PC-3 (cell line): ENCODE results near the gene UBC. TPM values are rescaled to one million over a fixed set of nuclear protein-coding genes. Genes with fewer than 3 reads are reported as not detected.

ENCODE experiments used
- ATAC-seq: fragments of 200-7000 bp; cut with Tn5 transposase; 2 replicates; pipeline ENCODE4 v1.9.1; 2020; ENCODE audit warnings: mild to moderate bottlenecking, moderate library complexity
- BruUV-seq: library from RNA; stranded (reverse); fragments of 400-500 nt; replicated peaks from 2 replicates; lab custom pipeline; 2021; lab: Mats Ljungman, UMichigan
- CTCF ChIA-PET: fragments of 300-600 bp; sonication (Branson Sonifier 250); formaldehyde crosslinking; loops from one replicate; lab custom pipeline; 2022; ENCODE audit warnings: antibody characterized with exemption; lab: Charles Lee
- POLR2A ChIA-PET: fragments of 300-600 bp; sonication (Branson Sonifier 250); formaldehyde crosslinking; loops from one replicate; lab custom pipeline; 2022; ENCODE audit warnings: antibody characterized with exemption; ENCODE audit not compliant: unreplicated experiment; lab: Charles Lee
- DNase-seq: peaks from one replicate; pipeline ENCODE4 v3.0.0-alpha.2; 2015
- H2AFZ ChIP-seq: fragments of 300-600 bp; sonication (generic); 2 replicates; pipeline ENCODE4 v1.6.0; 2016; ENCODE audit warnings: antibody characterized with exemption, low read length
- H3F3A ChIP-seq: fragments of 300-600 bp; sonication (generic); one replicate; pipeline ENCODE4 v1.6.0; 2017; ENCODE audit warnings: antibody characterized with exemption, low read length, control low read depth, mild to moderate bottlenecking; ENCODE audit not compliant: unreplicated experiment
- H3K27ac ChIP-seq: fragments of 300-600 bp; sonication (generic); 2 replicates; pipeline ENCODE4 v1.5.1; 2016; ENCODE audit warnings: mild to moderate bottlenecking, low read length
- H3K27me3 ChIP-seq: fragments of 300-600 bp; sonication (generic); 2 replicates; pipeline ENCODE4 v1.6.1; 2016; ENCODE audit warnings: low read length, mixed read lengths
- H3K36me3 ChIP-seq: fragments of 300-600 bp; sonication (generic); 2 replicates; pipeline ENCODE4 v1.6.1; 2016; ENCODE audit warnings: low read depth, mixed run types, low read length, mixed read lengths
- H3K4me1 ChIP-seq: fragments of 300-600 bp; sonication (generic); 2 replicates; pipeline ENCODE4 v1.5.1; 2016; ENCODE audit warnings: low read length; ENCODE audit not compliant: insufficient read depth
- H3K4me2 ChIP-seq: fragments of 300-600 bp; sonication (generic); 2 replicates; pipeline ENCODE4 v1.6.0; 2016; ENCODE audit warnings: low read length
- H3K4me3 ChIP-seq: fragments of 300-600 bp; sonication (generic); 2 replicates; pipeline ENCODE4 v1.5.1; 2016; ENCODE audit warnings: mild to moderate bottlenecking, low read length, mixed read lengths
- H3K79me2 ChIP-seq: fragments of 300-600 bp; sonication (generic); 2 replicates; pipeline ENCODE4 v1.6.1; 2017; ENCODE audit warnings: low read length, mixed read lengths
- H3K9ac ChIP-seq: fragments of 300-600 bp; sonication (generic); 2 replicates; pipeline ENCODE4 v1.6.0; 2016; ENCODE audit warnings: mild to moderate bottlenecking, low read length
- H3K9me2 ChIP-seq: fragments of 300-600 bp; sonication (generic); replicated peaks from 2 replicates; pipeline ENCODE4 v1.6.1; 2016; ENCODE audit warnings: mixed run types, low read length, mixed read lengths
- H3K9me3 ChIP-seq: fragments of 300-600 bp; sonication (generic); 2 replicates; pipeline ENCODE4 v1.6.1; 2016; ENCODE audit warnings: low read length, mixed read lengths
- H4K20me1 ChIP-seq: fragments of 300-600 bp; sonication (generic); 2 replicates; pipeline ENCODE4 v1.6.1; 2016; ENCODE audit warnings: low read length, mixed read lengths
- CTCF ChIP-seq: fragments of 300-600 bp; sonication (generic); conservative IDR thresholded peaks from 2 replicates; pipeline ENCODE4 v1.5.1; 2017; ENCODE audit warnings: antibody characterized with exemption, low read depth, mild to moderate bottlenecking, low read length
- EZH2 ChIP-seq: fragments of 300-600 bp; sonication (generic); IDR thresholded peaks from one replicate; pipeline ENCODE4 v1.6.1; 2017; ENCODE audit warnings: antibody characterized with exemption, mild to moderate bottlenecking, low read length; ENCODE audit not compliant: unreplicated experiment
- EZH2phosphoT487 ChIP-seq: fragments of 300-600 bp; sonication (generic); IDR thresholded peaks from 2 replicates; pipeline ENCODE4 v1.6.1; 2018; ENCODE audit warnings: mild to moderate bottlenecking, antibody characterized with exemption, low read length, borderline replicate concordance
- intact Hi-C: fragments of 100-400 bp; cut with micrococcal nuclease; formaldehyde crosslinking; loops from 2 replicates; pipeline ENCODE4 v1.9.0; 2023
- total RNA-seq: library from RNA; depleted of rRNA; stranded (reverse); fragments of >200 nt; gene quantifications from 2 replicates; pipeline ENCODE4 v1.2.3, GENCODE V29; 2014

UBC gene
- total RNA-seq, 1 experiment from 2014 or later, result 1,587 TPM

- no TSS peak for BruUV-seq
- Histone ChIP-seq H3K9me3 (no peaks in the 10 kb centered on the region), H3F3A (peaks cover 11% of the 10 kb centered on the region), H3K4me2 (peak overlapping the region; percentile 82), H3K4me3 (peak overlapping the region; percentile 73), H3K9ac (peak overlapping the region; percentile 28), H3K27me3 (no peaks in the 10 kb centered on the region), H3K27ac (0 out of 2 replicates have a peak overlapping the region, but pooled peaks have one; percentile 11), H3K9me2 (no peaks in the 10 kb centered on the region), H3K36me3 (no peaks in the 10 kb centered on the region), H4K20me1 (no peaks in the 10 kb centered on the region), H2AFZ (peak overlapping the region; percentile 83), H3K79me2 (no peaks in the 10 kb centered on the region), H3K4me1 (peaks cover 51% of the 10 kb centered on the region)
- intact Hi-C loops, result loop anchor here (1.0 kb wide), 1 partner anchor 18 kb away; no protein-coding TSS in a partner anchor
- ChIA-PET POLR2A (interaction anchor here (0.5 to 0.6 kb wide), 2 partner anchors 12 to 19 kb away, joined by 4 to 5 read pairs; no protein-coding TSS in a partner anchor), CTCF (interaction anchor here (1.0 kb wide), 1 partner anchor 19 kb away, joined by 5 read pairs; no protein-coding TSS in a partner anchor)
- TF ChIP-seq EZH2phosphoT487 (no peak), EZH2 (no peak), CTCF (no peak)
- ATAC-seq (peak; percentile 12), DNase-seq (peak; percentile 81)
These were observed 7.0 kb upstream of the UBC start for GRCh38 chr12:124921200-124922031.

- Histone ChIP-seq H3K4me1 (peaks cover 59% of the 10 kb centered on the region), H3K9me2 (no peaks in the 10 kb centered on the region), H4K20me1 (no peaks in the 10 kb centered on the region), H3K79me2 (peaks cover 7% of the 10 kb centered on the region), H2AFZ (0 out of 2 replicates have a peak overlapping the region, but pooled peaks have one; percentile 43), H3K4me3 (peak overlapping the region; percentile 31; the same call in 1 of the 2 replicates), H3F3A (peaks cover 18% of the 10 kb centered on the region), H3K9ac (0 out of 2 replicates have a peak overlapping the region, but pooled peaks have one; percentile 1), H3K4me2 (peak overlapping the region; percentile 67), H3K36me3 (no peaks in the 10 kb centered on the region), H3K27ac (peak overlapping the region; percentile 66), H3K9me3 (no peaks in the 10 kb centered on the region), H3K27me3 (no peaks in the 10 kb centered on the region)
- ChIA-PET POLR2A (interaction anchor here (0.9 kb wide), 1 partner anchor 11 kb away, joined by 6 read pairs; no protein-coding TSS in a partner anchor), CTCF (interaction anchor here (1.6 kb wide), 1 partner anchor 20 kb away, joined by 11 read pairs; no protein-coding TSS in a partner anchor)
- ATAC-seq, result no peak
- intact Hi-C loops, result no loop called here
- DNase-seq, result no peak
- no peak for TF ChIP-seq EZH2
- no peak for TF ChIP-seq EZH2phosphoT487
- no peak for TF ChIP-seq CTCF
- BruUV-seq, result no TSS peak
These were observed 6.0 kb upstream of the UBC start for GRCh38 chr12:124920353-124920935.
